ENCODE measurements around the gene DNAH14.
"Not testable (repeated sequence)": the region's sequence is repeated elsewhere in the genome, so short reads cannot be mapped to it uniquely, and the experiment has no call there.

Gene DNAH14

DNA sequence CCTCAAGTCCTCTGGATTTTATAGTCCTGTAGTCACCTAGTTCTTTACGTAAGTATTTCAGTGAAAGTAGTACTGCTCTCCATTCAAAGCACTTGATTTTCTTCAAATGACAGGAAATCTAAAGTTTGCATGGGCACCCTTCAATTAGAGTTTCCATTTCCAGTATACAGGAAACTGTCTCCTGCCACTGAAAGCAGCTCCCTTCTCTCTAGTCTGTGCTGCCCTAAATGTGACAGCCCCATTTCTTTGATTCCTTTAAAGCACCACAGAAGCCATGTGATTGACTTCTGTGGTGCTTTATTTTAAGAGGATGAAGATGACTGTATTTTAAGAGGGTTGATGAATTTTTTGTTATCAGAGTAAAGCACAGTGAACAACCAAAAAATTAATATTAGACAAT is 226.1 kb downstream of the DNAH14 start:
- no peak for DNase-seq (ENCODE audit: low read depth)

DNA sequence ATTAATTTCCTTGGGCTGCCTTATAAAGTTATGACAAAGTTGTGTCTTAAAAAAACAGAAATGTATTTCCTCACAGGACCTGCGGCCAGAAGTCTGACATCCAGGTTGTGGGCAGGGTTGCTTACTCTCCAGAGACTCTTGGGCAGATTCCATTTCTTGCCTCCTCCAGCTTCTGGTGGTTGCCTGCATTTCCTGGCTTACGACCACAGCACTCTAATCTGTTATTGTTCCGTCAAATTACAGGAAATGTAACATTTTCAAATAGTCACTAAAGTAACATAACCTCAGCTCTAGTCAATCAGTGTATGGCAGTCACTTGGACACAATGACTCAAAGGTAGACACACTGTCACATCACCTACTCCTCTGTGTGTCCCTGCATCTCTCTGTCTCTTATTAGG is 226.8 kb downstream of the DNAH14 start:
- no peak for DNase-seq (ENCODE audit: low read depth)

DNA sequence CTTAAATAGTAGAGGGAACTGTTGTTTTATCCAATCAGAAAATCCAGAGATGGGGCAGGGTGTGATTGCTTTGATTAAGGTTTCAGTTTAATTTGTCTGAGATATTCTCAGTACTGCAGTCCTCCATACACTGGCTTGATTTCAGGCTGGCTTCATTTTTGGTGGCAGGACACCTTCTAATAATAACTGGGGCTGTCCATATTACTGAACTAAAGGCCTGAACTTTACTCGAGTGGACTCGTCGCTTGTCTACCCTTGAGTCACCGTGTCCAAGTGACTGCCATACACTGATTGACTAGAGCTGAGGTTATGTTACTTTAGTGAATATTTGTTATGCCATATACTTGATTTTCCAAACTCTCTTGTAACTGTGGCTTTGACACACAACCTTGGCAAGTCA is 228.8 kb downstream of the DNAH14 start:
- DNase-seq (ENCODE audit: low read depth) = no peak

DNA sequence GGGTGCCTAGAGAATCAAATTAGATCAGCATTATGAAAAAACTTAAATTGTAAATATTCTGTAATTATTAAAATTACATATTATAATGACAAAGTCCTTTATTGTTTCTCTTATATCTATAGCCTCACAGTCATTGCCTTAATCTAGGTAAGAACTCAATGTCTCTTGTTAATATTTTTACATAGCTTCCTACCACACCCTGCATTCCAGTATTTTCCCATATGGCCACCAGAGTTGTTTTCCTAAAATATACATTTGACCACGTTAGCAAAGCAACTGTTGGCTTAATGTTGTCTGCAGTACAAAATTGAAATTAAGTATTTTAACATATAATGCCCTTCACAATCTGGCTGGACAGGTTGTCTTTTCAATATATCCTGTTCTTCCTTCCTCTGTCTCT is 230.3 kb downstream of the DNAH14 start:
- DNase-seq (ENCODE audit: low read depth) = no peak

DNA sequence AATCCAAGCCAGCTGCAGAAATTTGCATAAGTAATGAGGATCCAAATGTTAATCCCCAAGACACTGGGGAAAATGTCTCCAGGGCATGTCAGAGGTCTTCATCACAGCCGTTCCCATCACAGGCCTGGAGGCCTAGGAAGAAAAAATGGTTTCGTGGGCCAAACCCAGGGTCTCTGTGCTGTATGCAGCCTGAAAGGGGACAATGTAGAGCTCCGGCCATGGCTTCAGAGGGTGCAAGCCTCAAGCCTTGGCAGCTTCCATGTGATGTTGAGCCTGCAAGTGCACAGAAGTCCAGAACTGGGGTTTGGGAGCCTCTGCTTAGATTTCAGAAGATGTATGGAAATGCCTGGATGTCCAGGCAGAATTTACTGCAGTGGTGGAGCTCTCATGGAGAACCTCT is 247.9 kb downstream of the DNAH14 start:
- not testable (repeated sequence) for DNase-seq (ENCODE audit: low read depth)

DNA sequence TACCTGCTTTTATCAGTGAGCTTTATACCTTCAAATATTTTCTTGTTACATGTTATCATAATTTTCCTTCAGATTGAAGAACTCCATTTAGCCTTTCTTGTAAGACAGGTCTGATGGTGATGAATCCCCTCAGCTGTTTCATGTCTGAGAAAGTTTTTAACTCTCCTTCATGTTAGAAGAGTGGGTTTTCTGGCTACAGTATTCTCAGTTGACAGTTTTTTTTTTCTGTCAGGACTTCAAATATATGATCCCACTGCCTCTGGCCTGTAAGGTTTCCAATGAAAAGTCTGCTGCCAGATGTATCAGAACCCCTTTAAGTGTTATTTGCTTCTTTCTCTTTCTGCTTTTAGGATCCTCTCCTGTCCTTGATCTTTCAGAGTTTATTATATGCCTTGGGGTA is 250.2 kb downstream of the DNAH14 start:
- DNase-seq (ENCODE audit: low read depth) = no peak

DNA sequence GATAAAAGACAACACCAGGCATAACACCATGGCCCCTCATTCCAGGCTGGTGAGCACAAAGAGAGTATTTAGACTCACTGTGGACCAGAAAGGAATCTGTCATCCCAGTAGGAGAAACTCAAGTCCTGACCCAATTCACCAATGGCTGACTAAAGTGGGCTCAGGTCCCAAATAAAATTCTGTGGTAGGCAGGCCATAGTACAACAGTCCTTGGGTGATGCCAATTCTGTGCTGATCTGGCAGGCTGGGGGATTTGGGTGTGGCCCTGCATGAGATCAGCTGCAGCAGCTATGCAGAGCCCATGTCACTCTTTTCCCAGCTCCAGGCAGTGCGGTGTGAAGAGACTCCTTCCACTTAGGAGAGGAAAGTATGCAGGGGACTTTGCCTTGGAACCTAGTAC is 253.2 kb downstream of the DNAH14 start:
- DNase-seq (ENCODE audit: low read depth) = no peak

DNA sequence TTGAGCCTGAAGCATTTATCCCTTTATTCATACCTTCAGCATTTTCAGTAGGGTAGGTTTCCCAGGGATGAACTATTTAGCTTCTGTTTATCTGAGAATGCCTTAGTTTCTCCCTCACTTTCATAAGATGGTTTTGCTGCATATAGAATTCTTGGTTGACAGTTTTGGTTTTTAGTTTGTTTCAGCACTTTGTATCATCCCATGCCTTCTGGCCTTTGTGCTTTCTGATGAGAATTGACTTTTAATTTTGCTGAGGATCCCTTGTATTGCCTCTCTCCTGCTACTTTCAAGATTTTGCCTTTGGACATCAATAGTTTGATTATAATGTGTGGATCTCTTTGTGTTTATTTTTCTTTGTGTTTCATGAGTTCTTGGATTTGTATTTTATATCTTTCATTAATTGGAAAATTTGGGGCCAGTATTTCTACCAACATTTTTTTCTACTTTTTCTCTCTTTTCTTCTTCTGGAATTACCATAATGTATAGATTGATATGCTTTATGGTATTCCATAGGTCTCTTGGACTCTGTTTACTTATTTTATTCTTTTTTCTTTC is 261.8 kb downstream of the DNAH14 start:
- no peak for DNase-seq (ENCODE audit: low read depth)

DNA sequence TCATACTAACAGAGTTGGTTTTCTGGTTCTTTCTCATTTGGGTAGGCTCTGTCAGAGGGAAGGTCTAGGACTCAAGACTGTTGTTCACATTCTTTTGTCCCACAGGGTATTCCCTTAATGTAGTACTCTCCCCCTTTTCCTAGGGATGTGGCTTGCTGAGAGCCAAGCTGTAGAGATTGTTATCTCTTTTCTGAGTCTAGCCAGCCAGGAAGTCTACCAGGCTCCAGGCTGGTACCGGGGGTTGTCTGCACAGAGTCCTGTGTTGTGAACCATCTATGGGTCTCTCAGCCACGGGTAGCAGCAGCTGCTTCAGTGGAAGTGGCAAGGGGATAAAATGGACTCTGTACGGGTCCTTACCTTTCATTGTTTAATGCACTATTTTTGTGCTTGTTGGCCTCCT is 272.0 kb downstream of the DNAH14 start:
- no peak for DNase-seq (ENCODE audit: low read depth)

DNA sequence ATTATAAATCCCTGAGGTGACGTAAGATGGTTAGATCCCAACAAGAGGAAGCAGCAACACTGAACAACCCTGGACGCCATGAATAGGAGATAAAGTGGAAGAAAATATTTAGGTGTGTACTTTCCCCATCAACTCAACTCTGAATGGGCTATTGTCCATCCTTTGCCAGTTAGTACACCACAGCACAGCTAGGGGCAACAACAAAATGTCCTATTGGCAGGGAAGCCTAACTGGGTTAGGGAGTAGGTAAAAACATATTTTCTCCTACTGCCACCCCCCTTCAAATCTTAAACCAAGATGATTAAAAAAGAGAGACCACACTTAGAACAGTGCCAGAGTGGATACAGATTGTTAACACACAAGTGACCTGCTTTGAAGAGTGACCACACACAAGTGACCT is 278.3 kb downstream of the DNAH14 start:
- DNase-seq (ENCODE audit: low read depth) = no peak

DNA sequence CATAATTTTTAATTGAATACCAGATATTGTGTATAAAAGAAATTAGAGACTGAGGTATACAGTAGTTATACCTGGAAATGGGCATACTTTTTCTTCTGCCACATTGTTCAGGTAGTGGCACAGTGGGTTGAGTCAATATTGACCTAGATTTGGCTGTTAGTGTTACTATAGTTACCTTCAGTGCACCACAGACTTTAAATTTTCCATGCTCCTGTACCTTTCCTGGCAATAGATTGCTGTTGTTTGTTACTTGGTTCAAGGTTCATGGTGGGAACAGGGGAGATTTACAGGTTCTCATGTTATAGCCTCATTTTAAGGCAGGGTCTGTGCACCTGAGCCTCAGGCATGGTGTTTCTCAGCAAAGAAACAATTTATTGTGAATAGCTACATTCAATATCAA is 279.7 kb downstream of the DNAH14 start:
- no peak for DNase-seq (ENCODE audit: low read depth)

DNA sequence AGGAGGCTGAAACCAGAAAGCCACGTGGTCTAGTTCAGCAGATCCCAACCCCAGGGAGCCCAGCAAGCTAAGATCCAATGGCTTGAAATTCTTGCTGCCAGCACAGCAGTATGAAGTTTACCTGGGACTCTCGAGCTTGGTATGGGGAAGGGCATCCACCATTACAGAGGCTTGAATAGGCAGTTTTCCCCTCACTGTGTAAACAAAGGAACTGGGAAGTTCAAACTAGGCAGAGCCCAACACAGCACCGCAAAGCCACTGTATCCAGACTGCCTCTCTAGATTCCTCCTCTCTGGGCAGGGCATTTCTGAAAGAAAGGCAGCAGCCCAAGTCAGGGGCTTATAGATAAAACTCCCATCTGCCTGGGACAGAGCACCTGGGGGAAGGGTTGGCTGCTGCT is 280.7 kb downstream of the DNAH14 start:
- not testable (repeated sequence) for DNase-seq (ENCODE audit: low read depth)

DNA sequence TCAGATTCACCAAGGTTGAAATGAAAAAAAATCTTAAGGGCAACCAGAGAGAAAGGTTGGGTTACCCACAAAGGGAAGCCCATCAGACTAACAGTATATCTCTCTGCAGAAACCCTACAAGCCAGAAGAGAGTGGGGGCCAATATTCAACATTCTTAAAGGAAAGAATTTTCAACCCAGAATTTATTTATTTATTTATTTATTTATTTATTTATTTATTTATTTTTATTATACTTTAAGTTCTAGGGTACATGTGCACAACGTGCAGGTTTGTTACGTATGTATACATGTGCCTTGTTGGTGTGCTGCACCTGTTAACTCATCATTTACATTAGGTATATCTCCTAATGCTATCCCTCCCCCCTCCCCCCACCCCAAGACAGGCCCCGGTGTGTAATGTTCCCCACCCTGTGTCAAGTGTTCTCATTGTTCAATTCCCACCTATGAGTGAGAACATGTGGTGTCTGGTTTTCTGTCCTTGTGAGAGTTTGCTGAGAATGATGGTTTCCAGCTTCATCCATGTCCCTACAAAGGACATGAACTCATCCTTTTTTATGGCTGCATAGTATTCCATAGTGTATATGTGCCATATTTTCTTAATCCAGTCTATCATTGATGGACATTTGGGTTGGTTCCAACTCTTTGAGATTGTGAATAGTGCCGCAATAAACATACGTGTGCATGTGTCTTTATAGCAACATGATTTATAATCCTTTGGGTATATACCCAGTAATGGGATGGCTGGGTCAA is 282.4 kb downstream of the DNAH14 start:
- DNase-seq (ENCODE audit: low read depth) = not testable (repeated sequence)

DNA sequence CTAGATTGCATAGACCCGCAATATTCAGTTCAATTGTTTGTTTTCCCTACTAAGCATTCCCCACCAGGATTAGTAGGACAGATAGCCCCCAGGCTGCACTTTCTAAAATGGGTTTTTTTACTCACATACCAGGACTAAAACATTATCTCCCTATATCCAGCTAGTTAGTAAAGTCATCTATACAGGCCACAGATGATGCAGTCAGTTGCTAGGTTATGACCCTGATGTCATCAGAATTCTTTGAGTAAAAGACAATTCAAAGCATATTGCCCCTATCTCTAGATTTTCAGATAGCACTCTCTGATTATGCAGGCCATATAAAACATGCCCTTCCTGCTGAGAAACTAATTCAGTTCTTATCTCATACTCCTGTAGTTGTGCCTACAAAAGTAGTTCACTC is 294.8 kb downstream of the DNAH14 start:
- DNase-seq (ENCODE audit: low read depth) = no peak

DNA sequence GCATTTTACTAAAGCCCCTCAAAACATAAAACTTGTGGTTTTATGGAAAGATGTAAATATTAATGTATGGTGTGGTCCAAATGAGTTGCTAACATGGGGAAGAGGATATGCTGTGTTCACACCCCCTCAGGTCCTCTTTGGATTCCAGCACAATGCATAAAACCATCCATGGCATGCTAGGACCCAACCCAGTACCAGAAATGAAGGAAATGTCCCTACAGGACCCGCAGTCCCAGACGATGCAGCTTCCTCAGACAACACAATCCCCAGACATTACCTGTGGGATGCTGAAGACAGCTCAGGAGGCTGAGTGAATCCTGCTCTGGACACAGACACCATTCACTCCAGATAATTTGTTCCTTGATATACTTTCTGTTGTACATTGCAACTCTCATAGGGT is 296.2 kb downstream of the DNAH14 start:
- no peak for DNase-seq (ENCODE audit: low read depth)

DNA sequence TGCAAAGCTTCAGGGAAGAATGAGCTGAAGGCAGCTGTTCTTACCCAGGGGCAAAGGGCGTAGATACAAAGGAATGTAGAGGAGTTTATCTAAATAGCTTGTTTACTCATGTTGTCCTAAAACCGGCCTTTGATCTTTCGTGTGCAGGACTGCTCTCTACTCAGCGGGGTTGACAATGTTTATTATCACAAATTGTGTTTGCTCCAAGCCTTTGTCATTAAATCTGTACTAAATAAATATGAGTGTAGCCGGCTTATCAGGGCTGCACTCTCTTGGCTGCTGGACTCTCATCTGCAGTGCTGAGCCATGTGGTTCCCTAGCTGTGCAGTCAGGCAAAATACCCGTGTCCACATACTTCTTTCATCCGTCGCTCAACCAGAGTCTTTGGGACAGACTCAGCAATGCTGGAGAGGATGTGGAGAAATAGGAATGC is 299.4 kb downstream of the DNAH14 start:
- DNase-seq (ENCODE audit: low read depth) = no peak

DNA sequence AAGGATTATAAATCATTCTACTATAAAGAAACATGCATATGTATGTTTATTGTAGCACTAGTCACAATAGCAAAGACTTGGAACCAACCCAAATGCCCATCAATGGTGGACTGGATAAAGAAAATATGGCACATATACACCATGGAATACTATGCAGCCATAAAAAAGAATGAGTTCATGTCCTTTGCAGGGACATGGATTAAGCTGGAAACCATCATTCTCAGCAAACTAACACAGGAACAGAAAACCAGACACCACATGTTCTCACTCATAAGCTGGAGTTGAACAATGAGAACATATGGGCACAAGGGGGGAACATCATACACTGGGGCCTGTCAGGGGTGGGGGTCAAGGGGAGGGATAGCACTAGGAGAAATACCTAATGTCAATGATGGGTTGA is 300.0 kb downstream of the DNAH14 start:
- DNase-seq (ENCODE audit: low read depth) = not testable (repeated sequence)

DNA sequence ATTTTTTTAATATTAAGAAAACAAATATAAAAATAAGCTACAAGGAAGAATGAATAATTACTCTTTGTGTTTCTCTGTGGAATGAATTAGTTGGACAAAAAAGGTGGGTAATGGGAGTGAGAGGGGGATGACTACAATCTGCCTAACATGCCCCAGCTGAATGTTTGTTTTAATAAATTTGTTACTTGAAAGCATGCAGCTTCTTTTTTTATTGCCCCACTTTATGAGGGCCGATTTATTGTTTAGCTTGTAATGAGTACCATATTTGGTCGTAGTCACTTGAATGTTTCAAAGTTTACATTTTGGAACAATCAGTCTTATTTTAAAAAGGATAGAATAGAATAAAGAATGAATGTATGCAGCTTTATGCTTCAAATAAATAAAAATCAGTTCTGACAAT is 301.0 kb downstream of the DNAH14 start:
- DNase-seq (ENCODE audit: low read depth) = no peak

DNA sequence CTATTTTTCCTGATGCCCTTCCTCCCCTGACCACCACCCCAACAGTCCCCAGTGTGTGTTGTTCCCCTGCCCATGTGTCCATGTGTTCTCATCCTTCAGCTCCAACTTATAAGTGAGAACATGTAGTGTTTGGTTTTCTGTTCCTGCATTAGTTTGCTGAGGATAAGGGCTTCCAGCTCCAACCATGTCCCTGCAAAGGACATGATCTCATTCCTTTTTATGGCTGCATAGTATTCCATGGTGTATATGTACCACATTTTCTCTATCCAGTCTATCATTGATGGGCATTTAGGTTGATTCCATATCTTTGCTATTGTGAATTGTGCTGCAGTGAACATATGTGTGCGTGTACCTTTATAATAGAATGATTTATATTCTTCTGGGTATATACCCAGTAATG is 303.5 kb downstream of the DNAH14 start:
- DNase-seq (ENCODE audit: low read depth) = not testable (repeated sequence)

DNA sequence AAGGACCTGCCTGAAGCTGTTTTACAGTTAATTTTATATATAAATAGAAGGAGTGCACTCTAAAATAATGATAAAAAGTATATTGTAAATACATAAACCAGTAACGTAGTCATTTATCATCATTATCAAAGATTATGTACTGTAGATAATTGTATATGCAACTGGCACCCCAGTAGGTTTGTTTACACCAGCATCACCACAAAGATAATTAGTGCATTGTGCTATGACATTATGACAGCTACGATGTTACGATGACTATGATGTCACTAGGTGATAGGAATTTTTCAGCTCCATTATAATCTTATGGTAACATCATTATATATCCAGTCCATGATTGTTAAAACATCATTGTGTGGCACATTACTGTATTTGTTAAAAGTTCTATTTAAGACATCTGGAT is 313.1 kb downstream of the DNAH14 start:
- no peak for DNase-seq (ENCODE audit: low read depth)

DNA sequence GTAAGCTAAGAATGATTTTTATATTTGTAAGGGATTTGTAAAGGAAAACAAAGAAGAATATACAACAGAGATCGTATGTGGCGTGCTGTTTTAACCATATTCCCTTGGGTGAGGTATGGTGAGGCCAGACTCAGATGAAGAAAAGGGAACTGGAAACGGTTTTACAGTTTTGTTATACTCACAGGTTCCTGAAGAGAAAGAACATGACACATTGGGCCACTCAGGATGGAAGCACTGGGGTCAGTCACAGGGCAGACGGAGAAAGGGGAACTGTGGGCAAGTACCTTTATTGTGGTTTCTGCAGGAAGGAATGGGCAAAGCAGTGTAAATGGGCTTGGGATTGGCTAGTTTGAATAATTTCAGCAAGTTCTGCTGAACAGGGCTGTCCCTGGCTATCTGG is 321.0 kb downstream of the DNAH14 start:
- no peak for DNase-seq (ENCODE audit: low read depth)

DNA sequence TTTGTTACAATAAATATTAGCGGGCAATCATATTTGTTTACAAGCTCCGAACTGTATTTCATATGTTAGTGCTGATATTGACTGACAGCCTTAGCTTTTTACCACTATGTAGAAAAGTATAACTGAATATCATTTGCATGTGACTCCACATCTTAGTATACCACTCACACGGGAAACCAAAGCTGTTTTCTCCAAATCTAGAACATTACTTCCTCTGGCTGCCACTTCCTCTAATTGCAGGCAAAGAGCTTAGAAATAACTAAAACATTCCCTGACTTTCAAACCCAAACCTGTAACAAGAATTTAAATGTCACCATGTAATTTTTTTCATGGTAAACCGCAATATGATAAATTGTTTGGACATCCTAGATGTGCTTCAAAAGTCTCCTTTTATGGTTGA is 323.7 kb downstream of the DNAH14 start:
- no peak for DNase-seq (ENCODE audit: low read depth)

DNA sequence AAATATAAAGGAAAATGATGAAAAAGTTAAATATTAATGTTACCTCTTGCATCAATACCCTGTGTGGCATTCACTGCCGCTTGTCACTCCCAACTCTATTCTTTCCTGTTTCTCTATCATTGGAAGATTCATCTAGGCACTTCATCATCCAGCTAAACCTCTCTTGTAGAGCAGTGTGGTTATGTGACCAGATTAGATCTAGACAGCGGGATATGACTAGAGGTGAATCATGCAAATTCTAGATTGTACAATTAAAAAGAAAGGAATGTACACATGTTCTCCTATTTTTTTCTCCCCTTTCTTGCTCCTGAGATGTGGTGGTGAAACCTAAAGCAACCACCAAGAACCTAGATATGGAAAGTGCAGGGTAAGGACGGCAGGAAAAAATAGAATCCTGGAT is 324.3 kb downstream of the DNAH14 start:
- no peak for DNase-seq (ENCODE audit: low read depth)

DNA sequence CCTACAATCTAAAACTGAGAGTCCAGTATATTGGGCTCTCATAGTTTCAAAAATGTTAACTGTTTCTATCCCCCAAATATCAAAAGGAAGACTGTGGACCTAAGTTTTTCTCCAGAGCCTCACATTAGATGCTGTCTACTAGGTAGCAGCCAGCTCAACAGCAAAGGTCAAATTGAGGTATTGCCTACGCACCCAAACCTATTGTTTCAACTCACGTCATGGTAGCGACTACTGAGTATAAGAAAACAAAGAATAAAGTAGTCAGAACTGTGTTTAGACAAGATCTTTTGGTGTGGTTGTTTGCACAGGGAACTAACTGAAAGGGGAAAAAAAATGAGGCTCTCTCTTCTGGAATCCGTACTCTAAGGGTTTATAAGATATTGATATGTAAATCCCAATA is 325.2 kb downstream of the DNAH14 start:
- no peak for DNase-seq (ENCODE audit: low read depth)
